CD1c-positive myeloid dendritic cell (primary cell): ENCODE measurements around the gene ZFR.
"Not testable (repeated sequence)": the region's sequence is repeated elsewhere in the genome, so short reads cannot be mapped to it uniquely, and the experiment has no call there.

Experiments
- DNase-seq: peaks from one replicate; pipeline ENCODE4 v3.0.0-alpha.2; 2016; ENCODE audit errors: extremely low spot score

ZFR gene

DNA sequence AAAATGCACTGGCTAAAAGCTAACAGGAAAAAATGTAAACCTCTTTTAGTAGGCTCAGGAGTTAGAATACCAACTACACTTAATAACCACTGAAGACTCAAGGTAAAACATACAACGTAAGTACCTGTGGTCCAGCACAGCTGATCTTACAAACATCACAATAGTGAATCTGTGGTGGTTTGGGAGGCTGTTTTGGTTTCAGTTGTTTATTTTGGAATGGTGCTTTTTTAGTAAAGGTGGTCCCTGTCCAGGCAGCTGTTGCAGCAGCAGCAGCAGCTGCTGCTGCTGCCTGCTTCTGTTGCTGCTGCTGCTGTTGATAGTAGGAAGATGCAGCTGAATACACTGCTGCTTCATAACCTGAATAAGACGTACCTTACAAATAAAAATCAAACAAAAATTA, 37.9 kb downstream of the ZFR start:
- DNase-seq: no peak

DNA sequence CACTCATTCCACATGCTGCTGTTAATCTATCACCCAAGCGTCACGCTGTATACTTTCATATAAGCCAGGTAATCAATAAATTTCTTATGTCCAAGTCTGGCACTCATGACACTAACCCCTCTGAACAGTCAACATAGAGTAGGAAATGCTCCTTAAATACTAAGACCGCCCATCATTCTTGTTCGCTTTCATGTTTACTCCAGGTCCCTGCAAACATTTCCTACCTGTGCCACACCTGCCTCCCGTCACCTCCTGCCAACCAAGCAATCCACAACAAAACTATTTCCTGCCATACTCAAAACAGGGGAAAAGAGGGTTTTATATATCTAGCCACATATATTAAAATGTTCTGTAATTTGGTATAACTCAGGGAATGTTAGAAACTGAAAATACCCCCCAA, 39.0 kb downstream of the ZFR start:
- DNase-seq: no peak

DNA sequence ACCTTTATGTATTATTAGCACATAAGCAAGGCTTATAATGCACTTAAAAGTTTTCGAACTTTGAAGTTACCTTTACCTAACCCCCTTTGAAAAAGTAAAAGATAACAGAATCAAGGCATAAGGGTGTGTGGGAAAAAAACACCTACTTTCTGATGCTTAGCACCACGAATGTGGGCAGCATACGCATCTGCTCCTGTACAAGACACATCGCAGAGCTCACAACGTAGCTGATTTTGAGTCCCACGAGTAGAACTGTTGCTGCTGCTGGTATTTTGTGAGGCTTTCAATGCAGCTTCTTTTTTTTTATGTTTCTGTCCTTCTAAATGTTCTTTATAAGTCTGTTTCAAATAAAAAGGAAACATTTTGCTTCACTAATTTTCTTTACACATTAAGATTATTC, 40.8 kb downstream of the ZFR start:
- no peak for DNase-seq

DNA sequence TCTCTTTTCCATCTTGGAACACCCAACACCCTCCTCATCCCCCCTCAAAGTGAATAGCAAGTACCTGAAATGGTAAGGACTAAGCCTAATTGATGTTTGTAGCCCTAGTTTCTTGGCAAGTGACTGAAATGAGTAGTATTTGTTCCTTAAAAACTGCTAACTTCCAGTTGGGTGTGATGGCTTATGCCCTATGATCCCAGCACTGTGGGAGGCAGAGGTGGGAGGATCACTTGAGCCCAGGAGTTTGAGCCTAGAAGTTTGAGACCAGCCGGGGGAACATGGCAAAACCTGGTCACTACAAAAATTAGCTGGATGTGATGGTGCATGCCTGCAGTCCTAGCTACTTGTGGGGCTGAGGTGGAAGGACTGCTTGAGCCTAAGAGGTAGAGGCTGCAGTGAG, 44.1 kb downstream of the ZFR start:
- peak; percentile 68 for DNase-seq

DNA sequence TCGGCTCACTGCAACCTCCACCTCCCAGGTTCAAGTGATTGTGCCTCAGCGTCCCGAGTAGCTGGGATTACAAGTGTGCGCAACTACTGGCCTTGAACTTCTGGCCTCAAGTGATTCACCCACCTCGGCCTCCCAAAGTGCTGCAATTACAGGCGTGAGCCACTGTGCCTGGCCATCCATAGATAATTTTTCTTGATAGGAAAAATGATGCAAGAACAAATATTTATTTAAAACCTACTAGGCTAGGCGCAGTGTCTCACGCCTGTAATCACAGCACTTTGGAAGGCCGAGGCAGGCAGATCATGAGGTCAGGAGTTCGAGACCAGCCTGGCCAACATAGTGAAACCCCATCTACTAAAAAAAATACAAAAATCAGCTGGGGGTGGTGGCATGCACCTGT, 45.8 kb downstream of the ZFR start:
- not testable (repeated sequence) for DNase-seq

DNA sequence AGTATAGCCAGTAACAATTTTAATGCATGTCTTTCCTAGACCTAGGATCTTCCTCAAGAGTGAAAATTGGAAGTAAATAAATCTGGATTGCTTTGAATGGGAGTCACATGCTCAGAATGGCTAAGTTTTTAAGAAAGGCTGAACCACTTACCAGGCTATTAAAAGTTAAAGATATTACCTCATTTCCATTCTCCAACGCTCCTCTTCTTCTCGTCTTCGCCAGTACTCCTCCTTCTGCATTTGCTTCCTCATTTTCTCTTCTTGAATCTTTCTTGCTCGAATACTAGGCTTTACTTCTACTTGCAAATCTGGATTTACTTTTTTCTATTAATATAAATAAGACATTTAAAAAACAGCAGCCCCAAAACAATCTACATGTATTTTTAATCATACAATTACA, 49.6 kb downstream of the ZFR start:
- no peak for DNase-seq

DNA sequence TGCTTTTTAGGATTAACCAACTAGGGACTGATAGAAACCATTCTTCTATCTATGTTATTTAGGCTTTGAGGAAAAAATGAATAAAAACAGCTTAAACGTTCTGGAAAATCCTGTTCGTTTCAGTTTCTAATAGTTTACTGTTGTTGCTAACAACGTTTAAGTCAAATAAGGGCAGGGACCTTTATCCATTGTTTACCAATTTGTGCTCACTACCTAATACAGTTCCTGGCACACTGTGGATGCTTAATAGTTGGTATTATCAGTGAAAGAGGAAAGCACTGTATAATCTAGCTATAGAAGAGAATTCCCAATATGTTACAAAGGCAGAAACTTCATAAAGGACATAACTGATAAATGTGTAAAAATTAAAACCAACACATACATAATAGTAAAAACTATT, 52.5 kb downstream of the ZFR start:
- no peak for DNase-seq

DNA sequence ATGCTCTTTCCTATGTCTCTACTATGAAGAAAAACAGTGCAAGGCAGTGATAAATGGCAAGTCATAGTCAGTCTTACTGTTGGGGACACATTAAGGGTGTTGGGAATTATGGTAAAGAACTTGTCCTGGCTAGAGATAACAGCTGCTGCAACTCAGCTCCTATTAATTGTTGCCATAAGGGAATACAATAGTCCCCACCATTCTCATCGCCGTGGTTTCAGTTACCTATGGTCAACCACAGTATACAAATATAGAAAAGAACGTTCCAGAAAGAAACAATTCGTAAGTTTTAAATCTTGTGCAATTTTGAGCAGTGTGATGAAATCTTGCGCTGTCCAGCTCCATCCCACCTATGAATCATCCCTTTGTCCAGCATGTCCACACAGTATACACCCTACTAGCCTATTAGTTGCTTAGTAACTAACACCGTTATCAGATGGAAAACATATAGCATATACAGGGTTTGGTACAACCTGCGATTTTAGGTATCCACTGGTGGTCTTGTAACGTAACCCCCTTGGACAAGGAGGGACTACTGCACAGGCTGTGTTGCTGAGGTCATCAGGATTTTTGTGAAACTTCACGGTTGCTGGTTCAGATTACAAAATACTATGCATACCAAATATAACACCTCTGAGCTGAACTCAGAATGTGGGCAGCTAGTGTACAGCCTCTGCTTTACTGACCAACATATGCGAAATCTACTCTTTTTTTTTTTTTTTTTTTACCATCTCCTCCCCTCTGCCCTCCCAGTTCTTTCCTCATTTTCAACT, 53.5 kb downstream of the ZFR start:
- DNase-seq: peak; percentile 58

DNA sequence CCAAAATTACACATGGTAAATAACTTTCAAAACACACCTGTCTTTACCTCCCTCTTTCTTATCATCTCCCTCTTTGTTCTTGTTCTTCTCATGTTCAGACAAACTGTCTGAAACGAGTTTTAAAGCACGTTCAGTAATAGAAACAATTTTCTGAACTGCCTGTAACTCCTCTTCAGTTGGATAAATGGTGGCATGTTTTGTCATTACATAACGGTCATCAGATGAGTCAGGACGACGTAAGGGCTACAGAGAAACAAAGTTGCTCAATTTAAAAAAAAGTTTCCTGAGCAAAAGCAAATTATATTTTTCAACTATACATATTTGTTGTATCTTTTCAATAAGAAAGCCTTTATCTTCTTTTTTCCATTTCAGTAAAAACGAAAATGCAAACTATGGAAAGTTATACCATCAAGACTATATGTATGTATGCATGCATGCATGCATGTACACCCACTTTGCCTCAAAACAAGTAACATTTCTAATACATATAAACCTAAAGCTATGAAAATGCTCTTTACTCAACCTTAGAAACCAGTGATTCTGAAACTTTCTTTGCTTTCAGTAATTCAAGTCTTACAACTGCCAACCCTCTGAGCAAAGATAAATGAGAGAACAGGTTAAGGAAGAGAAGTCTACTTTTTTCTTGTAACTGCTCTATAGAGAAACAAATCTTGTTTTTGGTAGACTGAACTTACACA, 56.0 kb downstream of the ZFR start:
- peak; percentile 29 for DNase-seq

DNA sequence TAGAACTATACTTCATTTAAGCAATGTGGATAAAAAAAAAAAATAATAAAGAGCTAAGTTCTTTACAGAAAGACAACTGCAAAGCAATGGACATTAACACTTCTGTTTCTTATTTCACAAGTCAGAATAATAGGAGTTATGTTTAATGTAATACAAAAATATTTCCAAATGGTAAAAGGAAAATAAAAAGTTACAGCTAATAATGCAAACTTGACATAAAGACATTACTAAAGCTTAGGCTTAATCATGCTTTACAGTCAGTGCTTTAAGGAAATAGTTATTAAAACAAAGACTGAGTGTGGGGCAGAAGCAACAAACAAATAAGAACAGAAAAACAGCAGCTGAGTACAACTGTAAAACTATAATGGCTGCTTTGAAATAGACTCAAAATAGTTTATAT, 56.7 kb downstream of the ZFR start:
- no peak for DNase-seq

DNA sequence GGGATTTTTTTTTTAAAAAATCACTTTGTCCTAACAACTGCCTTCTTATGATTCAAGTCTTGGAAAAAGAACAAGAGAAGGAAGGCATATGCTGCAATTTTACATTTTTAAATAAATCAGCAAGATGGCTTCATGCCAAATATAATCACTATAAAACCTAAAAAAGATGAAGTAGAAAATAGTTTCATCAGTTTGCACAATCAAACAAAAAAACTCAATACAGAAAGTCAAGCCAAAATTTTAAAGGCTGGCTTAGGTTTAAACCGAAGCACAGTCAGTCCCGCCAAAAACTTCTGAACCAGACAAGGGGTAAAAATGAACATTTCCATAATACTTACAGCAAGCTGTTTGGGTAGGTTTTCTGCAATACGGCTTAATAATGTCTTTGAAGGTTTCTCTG, 57.3 kb downstream of the ZFR start:
- no peak for DNase-seq

DNA sequence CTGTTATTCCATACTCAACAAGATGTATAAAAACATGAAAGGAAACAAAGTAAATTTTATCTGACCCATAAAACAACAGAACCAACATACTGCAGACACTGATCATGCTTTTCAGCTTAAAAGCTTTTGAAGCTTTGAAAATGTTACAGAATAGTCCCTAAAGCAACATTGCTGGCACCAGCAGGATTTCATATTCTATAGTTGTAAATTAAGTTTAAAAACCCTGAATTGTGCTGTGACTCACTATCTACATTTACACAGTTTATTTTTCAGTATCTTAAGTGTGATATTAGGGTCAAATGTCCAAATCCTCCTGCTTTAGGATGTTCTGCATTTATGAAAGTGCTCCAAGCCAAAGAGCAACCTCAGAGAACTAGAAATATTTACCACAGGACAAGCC, 59.9 kb downstream of the ZFR start:
- DNase-seq: no peak

DNA sequence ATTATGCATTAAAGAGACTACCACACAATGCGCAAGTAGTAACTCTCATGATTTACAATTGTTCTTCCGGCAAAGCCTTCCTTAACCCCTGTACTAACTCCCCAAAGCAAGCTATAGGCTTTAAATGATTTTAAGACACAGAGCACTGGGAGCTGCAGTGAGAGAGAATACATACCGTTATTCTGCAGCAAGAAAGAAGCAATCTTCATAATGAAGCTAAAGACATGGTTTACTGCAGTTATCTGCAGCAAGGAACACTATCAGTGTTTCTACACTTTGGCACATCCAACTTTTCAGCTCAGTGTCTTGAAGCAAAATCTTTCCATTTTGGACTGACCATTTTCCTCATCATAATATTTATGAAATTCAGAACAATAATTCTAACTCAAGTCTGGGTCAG, 61.0 kb downstream of the ZFR start:
- no peak for DNase-seq

DNA sequence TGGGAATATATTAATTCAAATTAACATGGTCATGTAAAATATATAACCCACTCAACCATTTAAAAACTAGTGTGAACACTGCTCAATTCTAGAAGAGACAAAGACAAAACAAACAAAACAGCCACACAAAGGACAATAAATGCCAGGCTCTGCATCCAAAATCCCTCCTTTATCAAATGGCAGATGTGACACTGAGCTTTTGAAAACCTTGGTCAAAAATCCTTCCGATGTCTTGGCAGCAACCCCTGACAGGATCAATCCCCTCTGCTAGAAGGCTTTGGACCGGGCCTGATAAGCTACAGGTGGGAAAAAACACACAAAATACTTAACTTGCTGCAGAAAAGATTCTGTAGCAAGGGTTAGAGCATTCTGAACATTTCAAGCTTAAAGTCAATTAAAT, 61.5 kb downstream of the ZFR start:
- no peak for DNase-seq

DNA sequence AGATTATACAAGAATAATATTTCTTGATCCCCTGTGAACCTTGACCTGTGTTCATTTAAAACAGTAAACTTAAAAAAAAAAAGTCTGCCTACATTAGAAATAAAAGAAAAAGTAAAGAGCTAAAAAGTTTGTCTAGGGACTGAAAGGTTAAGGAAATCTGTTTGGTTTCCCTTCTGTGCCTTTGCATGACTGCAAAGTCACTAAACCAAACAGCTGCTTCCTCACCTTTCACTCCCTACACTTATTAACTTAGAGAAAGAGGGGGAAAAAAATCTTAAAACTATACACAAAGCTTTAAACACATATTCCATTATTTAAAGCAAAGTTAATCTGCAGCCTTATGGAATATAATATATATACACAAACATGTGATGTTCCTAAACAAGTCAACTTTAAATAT, 65.1 kb downstream of the ZFR start:
- DNase-seq: no peak

DNA sequence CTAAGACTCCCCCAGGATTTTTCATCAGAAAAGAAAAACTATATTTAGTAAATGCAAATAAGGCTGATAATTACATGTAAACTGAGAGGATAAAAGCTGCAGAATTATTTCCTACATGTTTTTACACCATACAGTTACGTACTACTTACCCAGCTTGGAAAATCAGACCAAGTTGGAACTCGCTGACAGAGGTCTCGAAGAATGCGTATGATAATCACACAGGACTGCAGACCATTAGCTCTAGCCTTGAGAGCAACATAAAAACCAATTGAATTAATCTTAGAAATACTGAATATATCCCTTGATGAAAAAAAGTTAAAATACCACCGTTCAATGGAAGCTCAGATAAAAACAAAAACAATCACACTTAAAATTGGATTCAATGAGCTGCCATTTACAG, 65.6 kb downstream of the ZFR start:
- DNase-seq: no peak

DNA sequence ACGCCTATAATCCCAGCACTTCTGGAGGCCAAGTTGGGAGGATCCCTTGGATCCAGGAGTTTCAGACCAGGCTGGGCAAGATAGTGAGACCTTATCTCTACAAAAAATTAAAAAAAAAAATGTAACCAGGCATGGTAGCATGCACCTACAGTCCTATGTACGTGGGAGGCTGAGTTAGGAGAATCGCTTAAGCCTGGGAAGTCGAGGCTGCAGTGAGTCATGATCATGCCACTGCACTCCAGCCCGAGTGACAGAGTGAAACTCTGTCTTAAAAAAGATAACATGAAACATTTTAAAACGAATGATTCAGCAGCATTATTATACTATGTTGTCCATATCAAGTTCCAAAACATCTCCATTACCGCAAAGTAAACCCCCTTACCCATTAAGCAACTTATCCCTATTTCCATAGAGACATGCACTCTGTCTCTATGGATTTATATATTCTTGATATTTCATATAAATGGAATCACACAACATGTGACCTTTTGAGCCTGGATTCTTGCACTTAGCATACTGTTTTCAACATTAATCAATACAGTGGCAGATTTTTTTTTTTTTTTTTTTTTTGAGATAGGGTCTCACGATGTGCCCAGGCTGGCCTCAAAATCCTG, 74.9 kb downstream of the ZFR start:
- no peak for DNase-seq

DNA sequence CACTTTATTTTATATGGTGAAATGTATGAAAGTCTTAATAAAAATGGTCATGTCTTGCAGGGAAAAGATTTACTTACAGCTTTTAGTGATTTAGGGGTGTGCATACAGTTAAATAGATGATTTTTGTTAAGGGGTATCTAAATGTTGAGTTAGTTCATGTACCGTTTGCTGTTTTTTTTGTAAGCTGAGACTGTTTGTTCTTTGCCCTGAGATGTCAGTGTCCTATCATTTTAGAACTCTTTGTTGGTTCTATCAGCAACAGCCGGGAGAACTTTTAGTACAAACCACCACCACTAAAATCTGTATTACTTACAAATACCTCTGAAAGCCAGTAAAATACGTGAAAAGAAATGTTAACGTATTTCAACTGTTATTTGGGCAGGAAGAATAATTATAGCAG, 75.5 kb downstream of the ZFR start:
- no peak for DNase-seq

DNA sequence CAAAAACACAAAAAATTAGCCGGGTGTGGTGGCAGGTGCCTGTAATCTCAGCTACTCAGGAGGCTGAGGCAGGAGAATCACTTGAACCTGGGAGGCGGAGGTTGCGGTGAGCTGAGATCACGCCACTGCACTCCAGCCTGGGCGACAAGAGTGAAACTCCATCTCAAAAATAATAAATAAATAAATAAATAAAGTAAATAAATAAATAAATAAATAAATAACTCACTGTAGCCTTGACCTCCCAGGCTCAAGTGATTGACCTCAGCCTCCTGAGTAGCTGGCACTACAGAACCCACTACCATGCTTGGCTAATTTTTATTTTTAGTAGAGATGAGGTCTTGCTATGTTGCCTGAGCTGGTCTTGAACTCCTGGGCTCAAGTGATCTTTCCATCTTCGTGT, 77.3 kb downstream of the ZFR start:
- DNase-seq: not testable (repeated sequence)

DNA sequence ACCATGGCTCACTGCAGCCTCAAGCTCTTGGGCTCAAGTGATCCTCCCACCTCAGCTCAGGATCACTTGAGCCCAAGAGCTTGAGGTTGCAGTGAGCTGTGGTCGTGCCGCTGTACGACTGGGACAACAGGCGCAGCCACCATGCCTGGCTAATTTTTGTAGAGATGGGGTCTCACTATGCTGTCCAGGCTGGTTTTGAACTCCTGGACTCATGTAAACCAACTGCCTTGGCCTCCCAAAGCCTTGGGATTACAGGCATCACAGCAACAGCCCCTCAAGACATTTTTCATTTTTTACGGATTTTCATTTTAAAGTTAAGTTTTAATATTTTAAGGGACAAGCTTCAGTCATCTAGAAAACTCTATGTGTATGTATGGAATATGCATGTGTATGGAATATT, 78.9 kb downstream of the ZFR start:
- DNase-seq: no peak

DNA sequence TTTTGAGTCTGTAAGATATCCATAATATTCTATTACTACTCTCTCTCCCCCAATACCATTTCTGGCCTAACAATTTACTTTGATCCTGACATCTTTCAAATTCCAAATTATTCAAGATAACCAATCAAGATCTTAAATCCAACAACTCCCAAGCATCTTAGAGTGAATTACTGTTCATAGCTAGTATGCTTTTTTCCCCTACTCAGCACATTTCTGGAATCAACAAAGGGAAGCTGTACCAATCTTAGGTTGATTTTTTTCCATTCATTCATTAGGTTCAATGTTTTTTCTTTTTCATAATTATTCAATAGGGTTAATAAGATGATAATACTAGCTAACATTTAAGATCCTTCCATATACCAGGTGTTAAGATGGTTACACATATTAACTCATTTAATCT, 81.5 kb downstream of the ZFR start:
- DNase-seq: no peak

DNA sequence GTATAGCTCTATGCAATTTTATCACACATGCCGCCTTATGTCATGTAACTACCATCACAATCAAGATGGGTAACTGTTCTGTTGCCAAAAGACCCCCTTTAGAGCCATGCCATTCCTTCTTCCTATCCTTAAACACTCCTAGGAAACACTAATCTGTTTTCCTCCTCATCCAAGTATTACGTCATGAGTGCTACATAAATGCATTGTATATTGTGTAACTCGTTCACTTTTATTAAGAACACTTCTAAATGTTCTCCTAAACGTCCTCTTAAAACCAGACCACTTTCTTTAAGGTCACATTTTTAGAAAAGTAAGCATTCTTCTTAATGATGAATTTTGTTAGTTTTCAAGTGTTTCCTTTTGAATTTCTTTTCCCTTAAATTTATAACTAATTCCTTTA, 82.0 kb downstream of the ZFR start:
- no peak for DNase-seq

DNA sequence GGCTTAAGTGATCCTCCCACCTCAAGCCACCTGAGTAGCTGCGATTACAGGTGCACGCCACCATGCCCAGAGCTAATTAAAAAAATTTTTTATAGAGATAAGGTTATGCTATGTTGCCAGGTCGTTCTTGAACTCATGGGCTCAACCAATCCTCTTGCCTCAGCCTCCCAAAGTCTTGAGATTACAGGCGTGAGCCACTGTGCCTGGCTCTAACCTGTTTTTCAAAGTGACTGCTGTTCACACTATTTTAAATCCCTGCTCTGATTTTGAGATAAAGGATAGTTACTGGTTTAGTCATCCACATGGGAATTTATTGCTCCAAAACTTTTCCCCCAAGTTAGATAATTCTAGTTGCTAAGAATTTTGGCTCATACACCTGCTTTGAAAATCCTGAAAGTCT, 83.6 kb downstream of the ZFR start:
- no peak for DNase-seq
